Chondrocyte (in vitro differentiated cells): ENCODE results near the gene WWOX. TPM values are rescaled to one million over a fixed set of nuclear protein-coding genes. Genes with fewer than 3 reads are reported as not detected.

Experiments
- DNase-seq: peaks from one replicate; pipeline ENCODE4 v3.0.0; 2021; ENCODE audit warnings: mixed read lengths, low spot score
- H3K27ac Mint-ChIP-seq: one replicate; pipeline ENCODE4 v1.8.0; 2021; ENCODE audit warnings: mild to moderate bottlenecking, moderate library complexity, mixed read lengths; ENCODE audit not compliant: unreplicated experiment
- H3K27me3 Mint-ChIP-seq: 2 replicates; pipeline ENCODE4 v1.8.0; 2021; ENCODE audit warnings: low read depth, mixed read lengths
- H3K36me3 Mint-ChIP-seq: 2 replicates; pipeline ENCODE4 v1.8.0; 2021; ENCODE audit warnings: low read depth, mixed read lengths
- H3K4me1 Mint-ChIP-seq: 2 replicates; pipeline ENCODE4 v1.8.0; 2021; ENCODE audit warnings: low read depth, mild to moderate bottlenecking, mixed read lengths
- H3K4me3 Mint-ChIP-seq: one replicate; pipeline ENCODE4 v1.8.0; 2021; ENCODE audit warnings: mild to moderate bottlenecking, moderate library complexity, mixed read lengths; ENCODE audit not compliant: unreplicated experiment
- H3K9me3 Mint-ChIP-seq: 2 replicates; pipeline ENCODE4 v1.8.0; 2021; ENCODE audit warnings: low read depth, mixed read lengths
- CTCF ChIP-seq: fragments of 200-600 bp; sonication (generic); IDR thresholded peaks from 2 replicates; pipeline ENCODE4 v1.5.0; 2021; ENCODE audit warnings: antibody characterized with exemption, mild to moderate bottlenecking, moderate library complexity
- total RNA-seq: library from RNA; stranded (reverse); gene quantifications from 3 replicates; pipeline ENCODE4 v1.2.1, GENCODE V29; 2021

WWOX gene
- total RNA-seq, 1 donor from 2014 or later: 12.1 TPM

GRCh38 chr16:78592111-78592510 lies 492.7 kb downstream of the WWOX start:
- H3K27ac Mint-ChIP-seq: no peak overlapping the region
- no peak for DNase-seq
- no peaks in the 10 kb centered on the region for H3K36me3 Mint-ChIP-seq
- no peak overlapping the region for H3K4me3 Mint-ChIP-seq
- H3K9me3 Mint-ChIP-seq: no peaks in the 10 kb centered on the region
- H3K4me1 Mint-ChIP-seq: no peaks in the 10 kb centered on the region
- H3K27me3 Mint-ChIP-seq: no peaks in the 10 kb centered on the region
- no peak for TF ChIP-seq CTCF

DNA sequence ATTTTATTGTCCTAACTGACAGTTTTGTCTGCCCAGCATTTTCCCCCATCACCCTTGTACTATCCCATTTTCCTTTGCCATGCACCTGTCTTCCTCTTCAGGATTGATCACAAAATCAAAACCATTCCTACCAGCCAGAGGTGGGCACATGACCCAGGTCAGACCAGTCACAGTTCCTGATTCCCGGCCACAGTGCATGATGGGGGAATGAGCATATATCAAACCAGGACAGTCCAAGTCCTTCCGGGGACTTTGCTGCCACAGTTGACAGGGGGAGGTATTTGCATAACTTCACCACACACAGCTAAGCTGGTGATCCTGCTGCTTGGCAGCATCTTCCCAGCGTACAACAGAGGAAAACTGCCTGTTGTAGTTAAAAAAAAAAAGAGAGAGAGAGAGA lies 493.9 kb downstream of the WWOX start:
- H3K27me3 Mint-ChIP-seq: no peaks in the 10 kb centered on the region
- H3K9me3 Mint-ChIP-seq: no peaks in the 10 kb centered on the region

DNA sequence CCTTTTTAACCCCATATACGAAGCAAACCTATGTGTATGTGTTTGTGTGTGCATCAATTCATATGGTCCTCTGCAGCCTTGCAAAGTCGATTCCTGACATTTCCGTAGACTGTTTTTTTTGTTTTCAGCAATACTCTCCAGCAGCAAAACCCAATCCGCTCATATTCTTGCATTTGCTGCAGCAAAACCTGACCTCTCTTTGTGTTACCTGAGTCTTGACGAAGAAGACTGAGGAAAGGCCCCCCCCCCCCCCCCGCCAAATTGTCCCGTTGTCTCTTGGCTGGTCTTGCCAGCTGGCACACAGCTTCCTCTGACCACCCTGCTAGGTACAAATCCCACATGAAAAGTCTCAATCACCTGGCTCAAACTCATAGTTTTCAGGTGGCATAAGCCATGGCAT lies 494.7 kb downstream of the WWOX start:
- Mint-ChIP-seq H3K4me3 (no peak overlapping the region), H3K36me3 (no peaks in the 10 kb centered on the region), H3K9me3 (no peaks in the 10 kb centered on the region), H3K4me1 (no peaks in the 10 kb centered on the region), H3K27me3 (no peaks in the 10 kb centered on the region), H3K27ac (no peak overlapping the region)
- no peak for TF ChIP-seq CTCF
- DNase-seq: no peak

More for the DNA sequence above, 493.9 kb downstream of the WWOX start:
- Mint-ChIP-seq H3K4me1 (no peaks in the 10 kb centered on the region), H3K4me3 (no peak overlapping the region), H3K27ac (no peak overlapping the region), H3K36me3 (no peaks in the 10 kb centered on the region)
- no peak for DNase-seq
- no peak for TF ChIP-seq CTCF

DNA sequence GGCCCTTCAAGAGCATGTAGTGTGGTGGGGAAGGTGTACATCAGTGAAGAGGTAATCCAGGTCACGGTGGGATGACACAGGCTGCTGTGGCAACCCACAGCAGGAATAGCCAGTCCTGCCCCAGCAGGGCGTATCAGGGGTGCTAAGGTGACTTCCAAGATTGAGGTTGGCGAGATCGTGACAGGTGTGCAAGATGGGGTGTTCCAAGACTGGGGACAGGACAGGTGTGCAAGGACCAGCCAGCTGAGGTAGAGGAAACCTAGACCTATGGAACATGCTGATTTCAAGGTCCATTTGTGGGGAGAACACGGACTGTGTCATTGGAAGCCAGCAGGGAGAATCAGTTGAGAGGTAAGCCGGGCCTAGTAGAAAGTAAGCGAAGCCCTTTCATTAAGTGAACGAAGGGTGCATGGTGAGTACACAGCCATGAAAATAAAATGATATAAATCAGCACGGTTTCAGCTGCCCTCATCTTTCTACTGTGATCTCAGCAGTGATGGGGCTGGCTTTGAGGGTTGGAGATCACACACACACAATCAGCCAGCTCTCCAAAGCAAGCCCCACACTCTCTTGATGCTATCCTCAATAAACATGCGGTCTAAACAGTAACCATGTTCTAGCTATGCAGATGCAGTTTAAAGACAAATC lies 497.0 kb downstream of the WWOX start:
- no peaks in the 10 kb centered on the region for H3K36me3 Mint-ChIP-seq
- no peak overlapping the region for H3K4me3 Mint-ChIP-seq
- no peaks in the 10 kb centered on the region for H3K4me1 Mint-ChIP-seq
- TF ChIP-seq CTCF: no peak
- no peaks in the 10 kb centered on the region for H3K9me3 Mint-ChIP-seq
- no peaks in the 10 kb centered on the region for H3K27me3 Mint-ChIP-seq
- H3K27ac Mint-ChIP-seq: no peak overlapping the region
- no peak for DNase-seq

- no peak overlapping the region for H3K4me3 Mint-ChIP-seq
- no peaks in the 10 kb centered on the region for H3K27me3 Mint-ChIP-seq
- DNase-seq: no peak
- TF ChIP-seq CTCF: no peak
- H3K4me1 Mint-ChIP-seq: no peaks in the 10 kb centered on the region
- H3K36me3 Mint-ChIP-seq: no peaks in the 10 kb centered on the region
- H3K9me3 Mint-ChIP-seq: no peaks in the 10 kb centered on the region
- no peak overlapping the region for H3K27ac Mint-ChIP-seq
Observed at GRCh38 chr16:78596996-78597422, 497.6 kb downstream of the WWOX start.
